Measurements from ENCODE around the gene ORAI2. TPM values are rescaled to one million over a fixed set of nuclear protein-coding genes. Genes with fewer than 3 reads are reported as not detected.

Gene ORAI2
- total and polyA plus RNA-seq, 2 of the 13 experiments (the other 11 are each of a cell fraction or from before 2014, with no cell fraction given), result 3.0 to 6.0 TPM

- Histone ChIP-seq H3K27ac (ENCODE audit: extremely low read length, insufficient read depth, low read length) (no peak overlapping the region), H3K27me3 (ENCODE audit: control insufficient read depth in 1 of 2, insufficient read depth in 2 of 2, low read length in 2 of 2) (no peaks in the 10 kb centered on the region), H3K79me2 (ENCODE audit: insufficient read depth, low read length) (no peaks in the 10 kb centered on the region), H3K36me3 (replicated peaks in 1 of 2; ENCODE audit: control insufficient read depth in 1 of 2, insufficient read depth in 2 of 2, low read length in 2 of 2) (peaks cover 0 to 3% of the 10 kb centered on the region in 2 experiments; a peak in 3 of 5 replicates), H4K20me1 (ENCODE audit: insufficient read depth, low read length) (no peaks in the 10 kb centered on the region), H3K9ac (ENCODE audit: insufficient read depth, low read depth, low read length) (no peak overlapping the region), H3K4me1 (ENCODE audit: insufficient read depth, low read length) (peaks cover 16% of the 10 kb centered on the region), H2AFZ (ENCODE audit: low read length) (no peak overlapping the region), H3K4me2 (ENCODE audit: low read depth, low read length) (no peak overlapping the region), H3K9me3 (ENCODE audit: low read length) (no peaks in the 10 kb centered on the region), H3K4me3 (replicated peaks in 1 of 3; ENCODE audit: insufficient read depth in 1 of 3, low read depth in 2 of 3, low read length in 3 of 3) (no peak overlapping the region)
- ChIA-PET CTCF (ENCODE audit: low intra/inter-chr PET ratio, low total read pairs) (no interaction called here), POLR2A (interaction anchor here (0.6 to 1.7 kb wide), 3 partner anchors 11 to 35 kb away, joined by 4 to 5 read pairs (median 4); no protein-coding TSS in a partner anchor)
- in situ Hi-C loops (cut with HindIII; ENCODE audit: extremely low pct_ligation_motif_present, low pct_unique_long_range_greater_than_20kb) (no loop called here), intact Hi-C loops (cut with micrococcal nuclease; ENCODE audit: unreplicated experiment) (no loop called here)
- TF ChIP-seq ZBTB42 (CRISPR knock-in tag; IDR thresholded peaks at IDR 0.05) (no peak), ZNF121 (CRISPR knock-in tag; IDR thresholded peaks at IDR 0.05) (peak; percentile 92)
- WGBS (ENCODE audit: low lambda C conversion rate), result 98% methylated on average over 6 of the region's 6 CpGs
- BruUV-seq (replicated peaks), result no TSS peak
- FAIRE-seq, result no peak
- no peak for DNase-seq (ENCODE audit: low spot score)
- no peak for ATAC-seq
These were observed 19.1 kb downstream of the ORAI2 start for GRCh38 chr7:102452451-102452850.

DNA sequence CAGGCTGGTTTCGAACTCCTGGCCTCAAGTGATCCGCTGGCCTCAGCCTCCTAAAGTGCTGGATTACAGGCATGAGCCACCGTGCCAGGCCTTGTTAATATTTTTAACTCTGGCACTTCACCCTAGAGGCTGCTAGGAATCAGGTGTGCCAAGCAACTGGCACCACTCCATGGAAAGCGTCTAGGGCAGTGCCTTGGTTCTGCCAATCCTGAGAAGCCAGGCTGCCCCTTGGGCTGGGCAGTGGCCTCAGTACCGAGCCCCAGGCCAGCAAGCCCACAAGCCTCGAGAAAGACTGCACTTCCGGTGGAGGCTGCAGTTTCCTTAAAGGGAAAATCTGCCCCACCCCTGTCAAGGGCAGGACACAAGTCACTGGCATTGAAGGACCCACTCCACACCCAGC lies 19.9 kb downstream of the ORAI2 start:
- FAIRE-seq (no peak), DNase-seq (ENCODE audit: low spot score) (no peak), ATAC-seq (no peak)
- no peak overlapping the region for H3K9ac ChIP-seq (ENCODE audit: insufficient read depth, low read depth, low read length)
- no peaks in the 10 kb centered on the region for H3K27me3 ChIP-seq (ENCODE audit: control insufficient read depth in 1 of 2, insufficient read depth in 2 of 2, low read length in 2 of 2)
- WGBS (ENCODE audit: low lambda C conversion rate), result 96% methylated on average over 4 of the region's 7 CpGs
- no peaks in the 10 kb centered on the region for H4K20me1 ChIP-seq (ENCODE audit: insufficient read depth, low read length)
- TF ChIP-seq ZNF563 (CRISPR knock-in tag; IDR thresholded peaks at IDR 0.05) (no peak), ZNF256 (CRISPR knock-in tag; conservative IDR thresholded peaks at IDR 0.05) (no peak), CEBPG (CRISPR knock-in tag; IDR thresholded peaks at IDR 0.05) (no peak), ZBTB49 (CRISPR knock-in tag; IDR thresholded peaks at IDR 0.05; ENCODE audit: borderline replicate concordance) (no peak), SRY (CRISPR knock-in tag; IDR thresholded peaks at IDR 0.05) (no peak), ZNF326 (CRISPR knock-in tag; IDR thresholded peaks at IDR 0.05; ENCODE audit: borderline replicate concordance) (no peak), TARDBP (CRISPR knock-in tag; IDR thresholded peaks at IDR 0.05) (no peak), ATAD3A (CRISPR knock-in tag; IDR thresholded peaks at IDR 0.05) (no peak), KDM1A (CRISPR knock-in tag; IDR thresholded peaks at IDR 0.05) (no peak), ZNF343 (CRISPR knock-in tag; IDR thresholded peaks at IDR 0.05) (no peak), AGO1 (IDR thresholded peaks at IDR 0.05; ENCODE audit: low read depth, low read length, poor library complexity, severe bottlenecking) (no peak)
- TF ChIP-seq, protein P1, sequence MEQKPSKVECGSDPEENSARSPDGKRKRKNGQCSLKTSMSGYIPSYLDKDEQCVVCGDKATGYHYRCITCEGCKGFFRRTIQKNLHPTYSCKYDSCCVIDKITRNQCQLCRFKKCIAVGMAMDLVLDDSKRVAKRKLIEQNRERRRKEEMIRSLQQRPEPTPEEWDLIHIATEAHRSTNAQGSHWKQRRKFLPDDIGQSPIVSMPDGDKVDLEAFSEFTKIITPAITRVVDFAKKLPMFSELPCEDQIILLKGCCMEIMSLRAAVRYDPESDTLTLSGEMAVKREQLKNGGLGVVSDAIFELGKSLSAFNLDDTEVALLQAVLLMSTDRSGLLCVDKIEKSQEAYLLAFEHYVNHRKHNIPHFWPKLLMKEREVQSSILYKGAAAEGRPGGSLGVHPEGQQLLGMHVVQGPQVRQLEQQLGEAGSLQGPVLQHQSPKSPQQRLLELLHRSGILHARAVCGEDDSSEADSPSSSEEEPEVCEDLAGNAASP (CRISPR knock-in tag; IDR thresholded peaks at IDR 0.05; ENCODE audit: borderline replicate concordance), result no peak
- no peak overlapping the region for H3K27ac ChIP-seq (ENCODE audit: extremely low read length, insufficient read depth, low read length)
- no TSS peak for BruUV-seq (replicated peaks)
- peaks cover 3 to 4% of the 10 kb centered on the region in 2 experiments; a peak in 3 of 5 replicates for H3K36me3 ChIP-seq (replicated peaks in 1 of 2; ENCODE audit: control insufficient read depth in 1 of 2, insufficient read depth in 2 of 2, low read length in 2 of 2)
- H3K4me2 ChIP-seq (ENCODE audit: low read depth, low read length), result no peak overlapping the region
- no peaks in the 10 kb centered on the region for H3K9me3 ChIP-seq (ENCODE audit: low read length)
- peaks cover 16% of the 10 kb centered on the region for H3K4me1 ChIP-seq (ENCODE audit: insufficient read depth, low read length)
- intact Hi-C loops (cut with micrococcal nuclease; ENCODE audit: unreplicated experiment) (no loop called here), in situ Hi-C loops (cut with HindIII; ENCODE audit: extremely low pct_ligation_motif_present, low pct_unique_long_range_greater_than_20kb) (no loop called here)
- no peaks in the 10 kb centered on the region for H3K79me2 ChIP-seq (ENCODE audit: insufficient read depth, low read length)
- CTCF ChIA-PET (ENCODE audit: low intra/inter-chr PET ratio, low total read pairs), result no interaction called here
- H2AFZ ChIP-seq (ENCODE audit: low read length), result no peak overlapping the region
- no peak overlapping the region for H3K4me3 ChIP-seq (replicated peaks in 1 of 3; ENCODE audit: insufficient read depth in 1 of 3, low read depth in 2 of 3, low read length in 3 of 3)
- POLR2A ChIA-PET, result no interaction called here

Data from HepG2 (cell line).